Stromal cell of bone marrow (primary cell): ENCODE data around the gene TOP3B.

Experiments
- DNase-seq: peaks from one replicate; pipeline ENCODE4 v3.0.0-alpha.2; 2012; ENCODE audit warnings: low read depth

TOP3B gene

GRCh38 chr22:21963286-21963685 is 19.3 kb downstream of the TOP3B start:
- no peak for DNase-seq

- DNase-seq, result no peak
Measured at GRCh38 chr22:21962655-21962949, 20.0 kb downstream of the TOP3B start.

- peak; percentile 51 for DNase-seq
Measured at GRCh38 chr22:21961886-21962654, 20.5 kb downstream of the TOP3B start.

DNA sequence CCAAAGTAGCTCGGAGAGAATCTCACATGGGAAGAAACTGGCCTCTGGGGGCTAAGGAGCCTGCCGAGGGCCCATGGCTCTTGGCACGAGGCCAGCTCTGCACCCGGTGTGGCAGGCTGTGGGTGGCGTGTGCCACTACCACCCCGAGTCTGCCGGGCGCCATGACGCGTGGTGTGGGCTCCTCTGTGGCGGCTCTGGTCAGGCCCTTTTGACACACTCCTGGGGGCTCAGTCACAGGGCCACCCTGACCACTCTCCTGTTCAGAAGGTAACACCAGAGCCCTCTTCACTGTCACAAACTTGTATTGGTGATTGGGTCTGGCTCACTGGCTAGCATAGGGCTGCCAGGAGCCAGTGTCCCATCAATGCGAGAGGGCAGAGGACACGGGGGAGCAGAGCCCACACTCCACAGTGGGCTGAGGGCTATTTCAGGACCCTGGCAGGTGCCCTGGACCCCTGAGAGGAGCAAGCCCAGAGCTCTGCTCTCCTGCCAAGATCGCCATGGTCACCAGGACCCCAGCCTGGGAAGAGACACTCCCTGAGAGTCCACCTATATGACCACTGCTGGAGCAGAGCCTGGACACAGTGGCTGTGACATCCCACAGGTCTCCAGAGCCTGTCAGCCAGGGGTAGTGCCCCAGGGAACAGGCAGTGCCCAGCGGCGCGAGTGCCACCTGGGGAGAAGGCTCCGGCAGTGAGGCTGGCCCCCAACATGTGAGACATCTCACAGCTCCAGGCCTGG is 21.3 kb downstream of the TOP3B start:
- no peak for DNase-seq

DNA sequence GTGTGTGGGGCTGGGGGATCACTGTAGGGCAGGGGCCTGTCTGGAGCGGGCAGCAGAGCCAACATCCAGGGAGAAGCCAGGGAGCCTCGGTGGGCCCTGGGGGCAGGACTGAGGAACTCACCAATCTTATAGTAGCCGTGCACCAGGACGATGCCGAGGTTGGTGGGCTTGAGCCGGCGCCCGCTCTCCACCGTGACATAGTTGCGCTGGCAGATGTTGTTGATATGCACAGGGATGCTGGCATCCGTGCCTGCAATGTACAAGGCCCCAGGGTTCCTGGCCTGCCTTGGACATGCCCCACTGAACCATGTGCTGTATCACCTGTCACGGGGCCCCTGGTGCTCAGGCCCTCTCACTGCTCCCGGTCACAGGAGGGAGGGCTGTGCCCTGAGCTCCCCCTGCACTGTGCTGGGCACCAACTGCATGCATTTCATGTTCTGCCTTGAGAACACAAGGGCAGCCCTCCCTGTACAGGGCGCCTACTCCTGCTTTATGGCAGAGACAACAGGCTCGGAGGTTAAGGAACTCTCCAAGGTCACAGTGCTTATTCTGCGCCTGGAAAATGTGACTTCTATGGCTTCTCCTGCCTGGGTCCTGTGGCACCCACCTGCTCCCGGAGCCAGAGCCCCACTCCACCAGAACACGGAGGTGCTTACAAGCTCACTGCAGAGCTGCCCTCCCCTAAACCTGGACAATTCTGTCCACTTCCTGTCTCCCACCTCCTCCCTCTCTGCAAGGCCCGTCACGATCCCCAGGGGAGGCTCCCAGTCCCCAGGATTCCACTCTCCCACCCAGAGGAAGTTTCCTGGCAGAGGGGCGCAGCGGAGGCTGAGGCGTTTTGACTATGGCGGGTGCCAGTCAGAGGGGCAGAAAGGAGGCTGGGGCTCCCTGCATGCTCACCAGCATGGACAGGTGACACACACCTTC is 22.1 kb downstream of the TOP3B start:
- DNase-seq, result no peak

GRCh38 chr22:21959274-21960074 is 23.1 kb downstream of the TOP3B start:
- no peak for DNase-seq

GRCh38 chr22:21958360-21959273 is 24.0 kb downstream of the TOP3B start:
- no peak for DNase-seq

GRCh38 chr22:21952586-21953571 is 29.7 kb downstream of the TOP3B start, which contains the start of gene PPM1F:
TSS of gene PPM1F (minus strand) at chr22:21952848. CDS start at chr22:21946048, 6,800 bp downstream.
- peak; percentile 36 for DNase-seq

GRCh38 chr22:21951931-21952465 is 30.6 kb downstream of the TOP3B start:
- no peak for DNase-seq

GRCh38 chr22:21951062-21951461 is 31.5 kb downstream of the TOP3B start:
- DNase-seq, result no peak

- no peak for DNase-seq
Measured at GRCh38 chr22:21949948-21950347, 32.6 kb downstream of the TOP3B start.

DNA sequence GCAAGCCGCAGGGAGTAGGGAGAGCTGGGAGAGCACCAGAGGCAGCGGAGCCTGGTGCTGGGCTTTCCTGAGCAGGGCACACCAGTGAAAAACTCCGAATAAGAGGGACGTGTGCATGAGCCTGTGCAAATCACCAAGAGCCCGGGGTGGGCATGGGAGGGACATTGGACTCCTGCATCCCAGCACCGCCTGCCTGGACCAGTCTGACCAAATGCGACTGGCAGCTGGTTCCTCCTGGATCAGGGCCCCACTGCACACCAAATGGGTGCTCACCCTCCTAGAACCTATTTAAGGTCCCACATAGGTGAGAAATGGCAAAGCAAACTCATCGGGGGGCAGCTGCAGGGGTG is 33.0 kb downstream of the TOP3B start:
- no peak for DNase-seq

DNA sequence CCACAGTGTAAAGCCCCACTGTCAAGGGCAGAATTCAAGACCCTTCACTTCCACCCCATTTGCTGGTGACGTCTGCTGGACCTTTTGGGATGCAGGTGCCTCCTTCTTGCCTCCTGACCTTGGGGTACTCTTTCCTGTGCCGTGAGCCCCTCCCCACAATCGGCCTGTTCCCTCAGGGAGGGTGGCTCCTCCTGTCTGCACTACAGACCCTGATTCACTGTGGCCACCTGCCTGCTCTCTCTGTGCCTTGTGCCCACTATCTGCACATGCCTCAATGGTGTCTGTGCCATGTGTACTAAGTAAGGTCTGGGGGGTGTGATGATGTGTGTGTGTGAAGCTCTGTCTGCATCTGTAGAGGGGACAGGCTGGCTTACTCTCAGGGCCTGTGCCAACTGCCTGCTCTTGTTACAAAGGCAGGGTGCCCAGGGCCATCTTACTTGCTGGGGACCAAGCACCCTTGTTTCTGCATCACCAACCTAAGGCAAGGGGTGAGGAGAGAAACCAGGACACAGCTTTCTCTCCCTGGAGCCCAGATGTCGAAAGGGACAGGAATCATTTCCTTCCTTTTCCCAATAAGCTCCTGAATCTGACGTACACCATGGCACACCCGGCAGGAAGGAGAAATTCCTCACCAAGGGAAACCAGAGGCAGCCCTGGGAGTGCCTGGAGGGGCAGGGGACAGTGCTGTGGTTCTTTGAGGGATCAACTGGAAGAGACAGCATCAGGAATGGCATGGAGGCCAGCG is 33.6 kb downstream of the TOP3B start:
- no peak for DNase-seq

DNA sequence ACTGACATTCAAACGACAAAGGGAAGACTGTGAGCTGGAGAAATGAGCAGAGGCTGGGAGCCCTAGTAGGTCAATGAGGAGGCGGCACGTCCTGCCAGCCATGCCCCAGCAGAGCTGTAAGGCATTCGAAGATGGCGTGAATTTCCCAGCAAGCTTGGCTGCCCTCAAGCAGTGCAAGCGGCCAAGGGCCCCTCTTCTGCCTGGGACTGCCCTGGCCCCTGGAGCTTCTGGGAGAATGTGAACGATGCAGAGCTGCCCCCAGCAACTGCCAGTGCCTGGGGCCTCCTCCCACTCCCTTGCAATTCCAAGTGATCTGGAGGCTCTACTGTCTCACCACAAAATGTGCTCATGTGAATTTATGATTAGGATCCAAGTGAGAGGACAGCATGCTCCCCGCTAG is 34.2 kb downstream of the TOP3B start:
- DNase-seq, result no peak

GRCh38 chr22:21947040-21948014 is 35.3 kb downstream of the TOP3B start:
- DNase-seq, result peak; percentile 31

GRCh38 chr22:21946262-21946925 is 36.2 kb downstream of the TOP3B start:
- DNase-seq, result no peak
